DOHH2 (cell line): ENCODE results near the gene ARIH1.

Experiments used
- H3F3A ChIP-seq: fragments of 200-600 bp; sonication (generic), shearing (Covaris generic); 2 replicates; pipeline ENCODE4 v1.6.0; 2016; ENCODE audit warnings: antibody characterized with exemption, mild to moderate bottlenecking; ENCODE audit not compliant: control insufficient read depth, insufficient read depth
- H3K27ac ChIP-seq: fragments of 200-600 bp; sonication (generic); 2 replicates; pipeline ENCODE4 v1.5.1; 2014; ENCODE audit warnings: low read depth, mild to moderate bottlenecking, low read length, moderate library complexity
- H3K27me3 ChIP-seq: fragments of 200-600 bp; sonication (generic); 2 replicates; pipeline ENCODE4 v1.6.1; 2014; ENCODE audit warnings: mild to moderate bottlenecking, low read length, mixed read lengths; ENCODE audit not compliant: control insufficient read depth
- H3K36me3 ChIP-seq: fragments of 200-600 bp; sonication (generic); 2 replicates; pipeline ENCODE4 v1.6.1; 2014; ENCODE audit warnings: mild to moderate bottlenecking, low read length, moderate library complexity, mixed read lengths; ENCODE audit not compliant: control insufficient read depth
- H3K4me1 ChIP-seq: fragments of 200-600 bp; sonication (generic); 2 replicates; pipeline ENCODE4 v1.6.1; 2014; ENCODE audit warnings: mild to moderate bottlenecking, low read length, mixed read lengths; ENCODE audit not compliant: control insufficient read depth
- H3K4me2 ChIP-seq: fragments of 200-600 bp; sonication (generic); 2 replicates; pipeline ENCODE4 v1.6.0; 2014; ENCODE audit warnings: mild to moderate bottlenecking, low read length, moderate library complexity
- H3K4me3 ChIP-seq: fragments of 200-600 bp; sonication (generic); 2 replicates; pipeline ENCODE4 v1.5.1; 2014; ENCODE audit warnings: mild to moderate bottlenecking, low read length, mixed read lengths
- H3K79me2 ChIP-seq: fragments of 200-600 bp; sonication (generic); 2 replicates; pipeline ENCODE4 v1.6.1; 2014; ENCODE audit warnings: mild to moderate bottlenecking, low read length, mixed read lengths; ENCODE audit not compliant: control insufficient read depth
- H3K9me2 ChIP-seq: fragments of 200-600 bp; sonication (generic); replicated peaks from 2 replicates; pipeline ENCODE4 v1.6.1; 2014; ENCODE audit warnings: mild to moderate bottlenecking, low read length, mixed read lengths; ENCODE audit not compliant: control insufficient read depth
- H3K9me3 ChIP-seq: fragments of 200-600 bp; sonication (generic); 2 replicates; pipeline ENCODE4 v1.6.1; 2014; ENCODE audit warnings: antibody characterized with exemption, low read length, mixed read lengths; ENCODE audit not compliant: control insufficient read depth, insufficient read depth
- H4K20me1 ChIP-seq: fragments of 200-600 bp; sonication (generic); 2 replicates; pipeline ENCODE4 v1.6.0; 2014; ENCODE audit warnings: low read depth, mild to moderate bottlenecking, antibody characterized with exemption, low read length, moderate library complexity; ENCODE audit not compliant: control insufficient read depth, insufficient read depth
- EZH2phosphoT487 ChIP-seq: fragments of 200-600 bp; sonication (generic); IDR thresholded peaks from 2 replicates; pipeline ENCODE4 v1.6.1; 2017; ENCODE audit warnings: borderline replicate concordance, mild to moderate bottlenecking, antibody characterized with exemption, low read length, moderate library complexity, mixed read lengths
- TF ChIP-seq, protein P1 (sequence below): fragments of 200-600 bp; sonication (generic); IDR thresholded peaks from one replicate; pipeline ENCODE4 v1.5.1; 2014; ENCODE audit warnings: antibody characterized with exemption, mild to moderate bottlenecking, low read depth, low read length; ENCODE audit not compliant: poor library complexity, severe bottlenecking

The ARIH1 gene

GRCh38 chr15:72472992-72473610, 1.0 kb upstream of the ARIH1 start:
- Histone ChIP-seq H3K4me3 (peak overlapping the region; percentile 94), H3K4me2 (peak overlapping the region; percentile 66), H3F3A (no peaks in the 10 kb centered on the region), H3K27ac (peak overlapping the region; percentile 88), H3K9me2 (no peaks in the 10 kb centered on the region), H3K27me3 (no peaks in the 10 kb centered on the region), H3K9me3 (no peaks in the 10 kb centered on the region), H3K79me2 (peaks cover 54% of the 10 kb centered on the region), H3K4me1 (peaks cover 23% of the 10 kb centered on the region), H3K36me3 (peaks cover 38% of the 10 kb centered on the region), H4K20me1 (peaks cover 11% of the 10 kb centered on the region; the same call in 1 of the 2 replicates)
- TF ChIP-seq EZH2phosphoT487 = no peak
- TF ChIP-seq, protein P1, sequence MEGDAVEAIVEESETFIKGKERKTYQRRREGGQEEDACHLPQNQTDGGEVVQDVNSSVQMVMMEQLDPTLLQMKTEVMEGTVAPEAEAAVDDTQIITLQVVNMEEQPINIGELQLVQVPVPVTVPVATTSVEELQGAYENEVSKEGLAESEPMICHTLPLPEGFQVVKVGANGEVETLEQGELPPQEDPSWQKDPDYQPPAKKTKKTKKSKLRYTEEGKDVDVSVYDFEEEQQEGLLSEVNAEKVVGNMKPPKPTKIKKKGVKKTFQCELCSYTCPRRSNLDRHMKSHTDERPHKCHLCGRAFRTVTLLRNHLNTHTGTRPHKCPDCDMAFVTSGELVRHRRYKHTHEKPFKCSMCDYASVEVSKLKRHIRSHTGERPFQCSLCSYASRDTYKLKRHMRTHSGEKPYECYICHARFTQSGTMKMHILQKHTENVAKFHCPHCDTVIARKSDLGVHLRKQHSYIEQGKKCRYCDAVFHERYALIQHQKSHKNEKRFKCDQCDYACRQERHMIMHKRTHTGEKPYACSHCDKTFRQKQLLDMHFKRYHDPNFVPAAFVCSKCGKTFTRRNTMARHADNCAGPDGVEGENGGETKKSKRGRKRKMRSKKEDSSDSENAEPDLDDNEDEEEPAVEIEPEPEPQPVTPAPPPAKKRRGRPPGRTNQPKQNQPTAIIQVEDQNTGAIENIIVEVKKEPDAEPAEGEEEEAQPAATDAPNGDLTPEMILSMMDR = peak; percentile 44

DNA sequence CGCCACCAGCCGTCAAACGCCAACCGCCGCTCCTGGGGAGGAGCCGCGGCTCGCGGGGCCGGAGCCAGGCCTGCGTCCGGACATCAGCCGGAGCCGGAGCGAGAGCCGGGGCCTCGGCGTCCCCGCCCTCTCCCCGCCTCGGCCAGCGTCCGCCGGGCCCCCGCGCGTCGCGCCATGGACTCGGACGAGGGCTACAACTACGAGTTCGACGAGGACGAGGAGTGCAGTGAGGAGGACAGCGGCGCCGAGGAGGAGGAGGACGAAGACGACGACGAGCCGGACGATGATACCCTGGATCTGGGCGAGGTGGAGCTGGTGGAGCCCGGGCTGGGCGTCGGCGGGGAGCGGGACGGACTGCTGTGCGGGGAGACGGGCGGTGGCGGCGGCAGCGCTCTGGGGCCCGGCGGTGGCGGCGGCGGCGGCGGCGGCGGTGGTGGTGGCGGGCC, 359 bp downstream of the ARIH1 start:
- Histone ChIP-seq H3K79me2 (peaks cover 68% of the 10 kb centered on the region), H3K27ac (peak overlapping the region; percentile 88), H3K4me2 (peak overlapping the region; percentile 66), H3K4me3 (peak overlapping the region; percentile 94), H3K9me2 (no peaks in the 10 kb centered on the region), H4K20me1 (peaks cover 11% of the 10 kb centered on the region; the same call in 1 of the 2 replicates), H3K9me3 (no peaks in the 10 kb centered on the region), H3K27me3 (no peaks in the 10 kb centered on the region), H3K36me3 (peaks cover 51% of the 10 kb centered on the region), H3F3A (no peaks in the 10 kb centered on the region), H3K4me1 (peaks cover 23% of the 10 kb centered on the region)
- TF ChIP-seq, protein P1 = peak; percentile 2
- TF ChIP-seq EZH2phosphoT487 = no peak

- peak overlapping the region; percentile 66 for H3K4me2 ChIP-seq
- peak overlapping the region; percentile 88 for H3K27ac ChIP-seq
- peaks cover 51% of the 10 kb centered on the region for H3K36me3 ChIP-seq
- no peaks in the 10 kb centered on the region for H3K9me2 ChIP-seq
- no peaks in the 10 kb centered on the region for H3F3A ChIP-seq
- peaks cover 23% of the 10 kb centered on the region for H3K4me1 ChIP-seq
- peak overlapping the region; percentile 94 for H3K4me3 ChIP-seq
- H3K9me3 ChIP-seq = no peaks in the 10 kb centered on the region
- no peaks in the 10 kb centered on the region for H3K27me3 ChIP-seq
- peaks cover 74% of the 10 kb centered on the region for H3K79me2 ChIP-seq
- TF ChIP-seq, protein P1 = no peak
- no peak for TF ChIP-seq EZH2phosphoT487
- H4K20me1 ChIP-seq = peaks cover 11% of the 10 kb centered on the region; the same call in 1 of the 2 replicates
Observed at GRCh38 chr15:72474912-72475628, 940 bp downstream of the ARIH1 start.
